Stimulated activated CD4-positive, alpha-beta T cell treated with anti-CD3 and anti-CD28 coated beads, TNF-alpha, amount 100 ng/mL, for 48 hours (primary cell): ENCODE results near the gene SLC35F3.

ENCODE experiments used
- DNase-seq, 3 donors: peaks; one replicate each; pipeline ENCODE4 v3.0.0-alpha.2; 2020; ENCODE audit warnings: low read depth in 3 of 3

SLC35F3 gene

DNA sequence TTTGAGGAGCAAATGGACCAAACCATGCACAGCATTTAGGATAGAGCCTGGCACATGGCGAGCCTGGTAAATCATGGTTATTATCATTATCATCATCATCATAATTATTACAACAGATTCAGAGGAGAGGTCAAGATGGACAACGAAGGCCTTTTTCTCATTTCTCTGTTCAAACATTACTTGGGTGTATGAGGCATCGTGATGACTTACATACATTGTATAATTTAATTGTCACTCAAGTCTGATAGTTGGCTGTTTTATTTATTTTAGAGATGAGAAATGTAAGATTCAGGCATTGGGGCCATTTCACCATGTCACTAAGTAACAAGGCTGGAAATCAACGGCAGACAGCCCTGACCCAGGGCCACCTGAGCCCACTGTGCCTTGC, 68.1 kb downstream of the SLC35F3 start:
- DNase-seq = no peak

DNA sequence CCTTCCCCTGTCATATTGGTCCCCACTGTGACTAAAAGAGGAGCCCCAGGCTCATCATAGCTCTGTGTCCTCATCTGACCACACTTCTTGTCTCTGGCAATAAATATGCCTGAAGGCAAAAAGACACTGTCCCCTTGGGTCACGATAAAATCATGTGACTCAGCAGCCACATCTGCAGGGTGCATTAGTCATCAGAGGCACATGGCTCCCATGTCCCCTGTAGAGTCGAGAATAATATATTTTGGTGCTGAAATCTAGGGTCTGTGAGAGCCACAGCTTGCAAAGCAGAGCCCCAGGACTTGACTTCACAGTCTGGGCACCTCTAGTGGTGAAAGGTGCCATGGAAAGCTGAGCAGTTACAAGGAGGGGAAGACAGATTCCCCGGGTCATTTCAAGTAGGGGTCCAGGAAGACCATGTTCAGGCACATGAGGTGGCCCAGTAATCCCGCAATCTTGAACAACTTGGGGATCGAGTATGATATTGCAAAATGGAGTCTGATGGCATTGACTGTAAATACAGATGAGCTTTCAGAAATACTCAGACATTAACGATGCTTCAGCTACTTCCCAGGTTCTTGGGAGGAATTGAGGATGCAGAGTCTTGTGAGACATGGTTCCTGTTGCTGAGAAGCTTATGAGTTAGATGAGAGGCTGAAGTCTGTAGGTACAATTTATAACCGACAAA, 68.6 kb downstream of the SLC35F3 start:
- DNase-seq = no peak

DNA sequence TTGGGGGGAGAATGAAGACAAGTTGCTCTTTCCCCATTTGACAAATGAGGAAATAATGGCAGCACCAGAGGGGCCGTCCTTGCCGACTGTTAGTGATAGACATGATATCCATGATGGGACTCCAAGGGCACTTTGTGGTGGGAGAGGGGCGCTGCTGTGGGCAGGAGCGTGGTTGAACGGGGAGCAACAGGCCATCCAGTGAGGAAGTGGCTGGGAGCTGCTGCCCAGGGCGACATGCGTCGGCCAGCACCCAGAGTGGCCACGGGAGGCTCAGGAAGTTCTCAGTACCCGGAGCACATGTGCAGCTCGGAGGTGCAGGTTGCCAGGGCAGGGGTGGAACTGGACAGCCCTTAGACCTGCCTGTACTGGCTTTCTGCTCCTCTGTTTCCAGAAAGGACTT, 71.0 kb downstream of the SLC35F3 start:
- no peak for DNase-seq

DNA sequence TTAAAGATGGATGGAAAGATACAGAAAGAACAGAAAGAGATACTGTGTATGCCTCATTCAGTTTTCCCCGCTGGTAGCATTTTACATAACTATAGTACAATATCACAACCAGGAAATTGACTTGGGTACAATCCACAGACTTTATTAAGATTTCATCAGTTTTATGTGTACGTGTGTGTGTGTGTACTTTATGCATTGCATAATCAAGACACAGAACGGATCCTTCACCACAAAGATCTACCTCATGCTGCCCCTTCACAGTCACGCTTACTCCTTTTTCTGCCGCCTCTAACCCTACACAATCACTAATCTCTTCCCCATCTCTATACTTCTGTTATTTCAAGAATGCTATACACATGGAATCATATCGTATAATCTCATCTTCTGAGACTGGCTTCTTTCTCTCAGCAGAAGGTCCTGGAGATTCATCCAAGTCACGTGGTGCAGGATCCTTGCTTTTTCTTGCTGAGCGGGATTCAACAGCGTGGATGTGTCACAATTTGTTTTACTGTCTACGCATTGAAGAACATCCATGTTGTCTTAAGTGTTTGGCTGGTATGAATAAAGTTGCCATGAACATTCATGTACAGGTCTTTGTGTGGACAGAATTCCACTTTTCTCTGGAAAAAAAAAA, 76.7 kb downstream of the SLC35F3 start:
- DNase-seq = no peak

DNA sequence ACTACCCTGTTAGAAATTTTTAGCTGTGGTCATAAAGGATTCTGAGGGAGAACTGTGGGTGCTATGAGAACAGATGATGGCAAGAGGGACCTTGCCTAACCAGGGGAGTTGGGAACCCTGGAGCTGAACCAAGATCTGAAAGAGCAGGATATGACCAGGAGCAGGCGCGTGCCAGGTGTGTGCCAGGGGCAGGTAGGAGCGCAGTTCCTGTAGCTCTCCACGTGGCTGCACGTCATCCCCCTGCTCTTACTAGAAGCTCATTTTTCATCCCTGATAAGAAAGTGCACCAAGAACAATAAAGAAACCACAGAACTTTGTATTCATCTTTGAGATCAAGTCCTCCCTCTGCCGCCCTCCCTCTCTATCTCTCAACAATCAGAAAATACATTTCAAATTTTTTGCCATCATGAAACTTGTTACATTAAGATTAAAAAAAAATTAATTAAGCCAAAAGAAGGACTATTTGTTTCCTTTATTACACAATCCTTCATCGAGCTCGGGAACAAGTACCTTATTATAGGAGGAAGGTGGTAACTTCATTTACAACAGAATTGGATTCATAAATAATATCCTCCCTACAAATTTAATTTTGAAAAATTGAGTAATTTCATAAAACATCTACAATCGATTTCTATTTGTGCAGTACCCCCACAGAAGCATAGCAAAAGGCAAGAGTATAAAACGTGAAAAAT, 78.5 kb downstream of the SLC35F3 start:
- DNase-seq = no peak

DNA sequence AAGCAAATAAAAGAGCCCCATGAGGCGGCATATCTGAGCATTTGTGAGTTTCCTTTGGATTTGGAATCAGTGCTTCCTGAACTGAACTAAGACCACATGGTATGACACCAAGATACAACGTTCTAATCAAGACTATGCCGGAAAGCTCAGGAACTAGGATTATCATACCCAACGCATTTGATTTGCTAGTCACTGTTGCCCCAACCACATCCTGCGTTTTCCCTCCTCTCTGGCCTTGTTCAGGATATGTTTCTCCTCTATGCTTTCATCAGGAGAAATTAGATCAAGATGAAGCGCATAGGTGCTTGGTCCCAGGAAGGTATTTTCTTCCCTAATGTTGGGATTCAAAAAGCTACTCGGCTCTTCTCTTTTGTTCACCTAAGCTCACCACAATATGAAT, 79.3 kb downstream of the SLC35F3 start:
- no peak for DNase-seq

DNA sequence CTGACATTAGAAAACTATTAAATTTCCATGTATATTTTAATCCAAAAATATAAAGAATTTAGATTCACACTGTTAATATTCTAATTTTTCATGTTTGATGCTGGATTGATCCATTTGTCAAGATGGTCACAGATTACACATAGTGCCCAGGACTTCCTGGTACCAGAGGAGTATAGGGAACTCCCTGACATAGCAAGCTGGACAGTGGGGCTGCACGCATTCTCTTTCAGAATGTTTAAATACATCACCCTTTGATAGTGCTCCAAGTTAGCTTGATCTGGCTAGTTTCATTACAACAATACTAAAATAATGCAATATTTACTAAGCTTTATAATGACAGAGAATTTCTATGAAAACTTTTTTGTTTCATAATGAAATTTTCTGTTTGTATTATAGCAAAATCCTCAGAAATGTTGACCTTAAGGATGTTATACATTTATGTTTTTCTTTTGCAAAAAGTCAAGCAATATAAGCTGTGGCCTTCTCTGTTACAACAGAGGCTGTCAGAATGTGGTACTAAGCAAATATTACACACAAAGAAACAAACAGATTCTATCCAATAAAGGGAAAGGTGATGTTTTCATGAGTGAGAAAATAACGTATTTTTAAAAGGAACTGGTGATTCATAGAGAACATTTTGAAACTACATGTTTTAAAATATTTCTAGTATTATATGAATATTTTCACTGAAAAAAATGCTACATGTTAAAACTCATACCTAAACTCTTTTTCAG, 84.7 kb downstream of the SLC35F3 start:
- DNase-seq = no peak

DNA sequence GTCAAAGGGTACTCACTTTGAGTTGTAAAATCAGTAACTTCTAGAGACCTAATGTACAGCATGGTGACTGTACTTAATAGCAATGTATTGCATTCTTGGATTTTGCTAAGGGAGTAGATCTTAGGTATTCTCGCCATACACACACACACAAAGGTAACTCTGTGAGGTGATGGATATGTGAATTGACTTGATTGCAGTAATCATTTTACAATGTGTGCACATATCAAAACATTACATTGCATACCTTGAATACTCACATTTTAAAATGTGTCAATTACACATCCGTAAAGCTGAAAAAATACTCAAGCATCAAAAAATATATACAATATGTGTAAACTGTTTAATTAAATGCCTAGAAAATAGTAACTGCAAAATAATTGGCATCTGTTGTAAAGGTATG, 86.0 kb downstream of the SLC35F3 start:
- DNase-seq = no peak

DNA sequence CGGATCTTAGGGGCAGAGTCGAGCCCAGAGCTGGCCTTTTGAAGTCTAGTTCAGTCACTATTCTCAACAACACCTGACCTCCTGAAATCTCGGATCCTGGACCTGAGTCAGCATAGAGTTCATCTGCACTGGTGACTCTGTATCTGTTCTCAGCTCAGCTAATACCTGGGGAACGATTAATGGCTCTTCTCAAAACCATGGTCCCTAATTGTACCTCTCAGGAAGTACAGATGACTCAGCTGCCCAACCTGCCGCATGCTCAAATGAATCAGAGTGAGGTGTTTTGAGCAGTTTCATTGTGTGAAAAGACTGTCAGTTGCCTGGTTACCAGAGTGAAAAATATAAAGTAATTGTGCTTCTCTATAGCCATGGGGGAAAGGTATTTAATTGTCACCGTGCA, 89.2 kb downstream of the SLC35F3 start:
- DNase-seq = no peak

DNA sequence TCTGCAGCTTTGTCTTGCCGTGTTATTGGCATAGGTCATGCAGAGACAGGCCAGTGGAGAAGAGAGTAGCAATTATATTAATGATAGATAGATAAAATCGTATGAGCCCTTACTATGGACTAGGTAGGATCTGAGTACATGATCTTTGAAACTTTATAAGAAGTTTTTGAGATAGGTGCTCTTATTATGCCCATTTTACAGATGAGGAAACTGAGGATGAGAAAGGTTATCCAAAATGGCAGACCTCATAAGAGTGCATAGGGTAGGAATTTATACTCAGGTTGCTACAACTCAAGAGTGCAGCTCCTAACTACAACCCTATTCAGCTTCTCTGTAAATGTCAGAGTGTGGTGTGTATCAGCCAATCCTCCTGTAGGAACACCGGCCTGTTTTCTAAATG, 89.6 kb downstream of the SLC35F3 start:
- DNase-seq = no peak

DNA sequence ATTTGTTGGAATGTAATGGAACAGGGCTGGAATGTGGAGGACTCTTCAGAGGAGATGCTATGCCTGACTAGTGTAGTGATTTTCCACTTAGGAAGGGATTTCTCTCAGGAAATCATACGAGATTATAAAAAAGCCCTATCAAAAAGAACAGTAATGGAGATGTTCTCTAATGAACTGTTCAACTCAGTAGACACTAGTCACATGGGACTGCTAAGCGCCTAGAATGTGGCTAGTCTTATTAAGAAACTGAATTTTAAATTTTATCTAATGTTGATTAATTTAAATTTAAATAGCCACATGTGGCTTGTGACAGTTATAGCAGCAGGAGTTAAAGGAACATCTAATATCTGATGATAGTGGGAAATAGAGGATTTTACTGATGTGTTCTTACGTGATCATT, 94.0 kb downstream of the SLC35F3 start:
- no peak for DNase-seq

DNA sequence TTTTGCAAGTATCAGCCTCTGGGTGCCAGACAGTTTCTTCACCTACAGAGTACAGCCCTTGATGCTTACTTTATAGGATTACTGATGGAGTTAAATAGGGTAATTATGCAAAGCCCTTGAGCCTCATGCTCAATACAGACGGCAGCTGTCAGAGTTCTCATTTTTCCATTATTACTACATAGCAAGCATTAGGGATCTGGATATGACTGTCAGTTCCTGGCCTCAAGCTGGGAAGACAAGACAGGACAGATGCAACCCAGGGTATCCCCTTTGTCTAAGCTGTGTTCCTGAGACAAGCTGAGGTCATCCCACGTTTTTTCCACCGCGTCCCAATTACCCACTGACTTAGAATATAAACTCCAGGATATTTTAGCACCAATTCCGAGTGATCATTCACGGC, 94.4 kb downstream of the SLC35F3 start:
- DNase-seq = no peak

DNA sequence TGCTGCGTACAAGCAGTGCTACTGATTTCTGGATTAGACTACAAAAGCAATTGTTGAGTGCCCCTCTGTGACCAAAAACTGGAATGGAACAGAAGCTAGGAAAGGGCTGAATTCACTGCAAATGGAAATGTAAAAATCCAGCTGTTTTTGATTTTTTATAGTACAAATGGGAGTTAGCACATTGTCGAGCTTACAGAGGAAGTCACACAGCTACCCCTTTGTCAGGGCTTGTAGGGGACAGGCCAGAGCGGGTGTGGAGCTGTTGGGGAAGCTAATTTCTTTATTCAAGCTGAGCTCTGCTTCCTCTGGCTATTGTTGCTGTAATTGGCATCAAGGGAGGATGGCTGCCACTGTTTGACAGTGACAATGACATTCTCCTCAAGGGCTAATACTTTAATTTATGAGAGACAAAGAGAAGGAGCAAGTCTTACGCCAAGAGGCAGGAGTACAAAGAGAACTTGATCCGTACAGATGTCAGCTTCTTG, 96.1 kb downstream of the SLC35F3 start:
- DNase-seq = no peak

DNA sequence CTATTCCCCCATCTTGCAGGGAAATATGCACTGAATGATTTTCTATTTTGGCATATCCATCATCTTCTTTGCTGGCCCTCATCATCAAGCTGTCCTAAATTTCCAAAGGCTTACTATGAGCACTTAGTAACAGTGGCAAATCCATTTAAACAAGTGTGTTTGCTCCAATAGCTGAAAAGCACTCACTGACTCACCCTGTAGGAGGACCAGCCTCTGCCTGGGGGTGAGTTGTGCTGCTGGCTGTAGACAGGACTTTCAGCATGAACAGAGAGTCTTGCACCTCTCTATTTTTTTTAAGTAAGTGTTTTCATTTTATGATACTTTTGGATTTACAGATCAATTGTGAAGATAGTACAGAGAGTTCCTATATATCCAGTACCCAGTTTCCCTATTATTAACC, 97.3 kb downstream of the SLC35F3 start:
- DNase-seq = no peak

DNA sequence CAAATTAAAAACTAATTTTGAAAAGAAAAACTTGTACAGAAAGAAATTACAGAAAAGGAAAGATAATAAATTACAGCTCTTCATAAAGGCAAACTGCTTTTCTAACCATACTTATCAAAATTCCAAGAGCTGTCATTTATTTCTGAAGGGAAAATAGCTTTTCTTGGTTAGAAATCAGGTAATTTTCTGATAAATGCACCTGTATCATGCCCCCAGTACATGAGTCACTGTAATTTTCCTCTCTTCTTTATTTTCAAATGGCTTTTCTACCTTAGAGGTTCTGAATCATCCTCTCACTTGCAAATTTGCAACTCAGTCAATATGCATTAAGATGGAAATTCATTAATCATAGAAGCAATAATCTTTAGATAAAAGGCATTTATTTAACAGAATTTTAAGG, 100.1 kb downstream of the SLC35F3 start:
- no peak for DNase-seq

DNA sequence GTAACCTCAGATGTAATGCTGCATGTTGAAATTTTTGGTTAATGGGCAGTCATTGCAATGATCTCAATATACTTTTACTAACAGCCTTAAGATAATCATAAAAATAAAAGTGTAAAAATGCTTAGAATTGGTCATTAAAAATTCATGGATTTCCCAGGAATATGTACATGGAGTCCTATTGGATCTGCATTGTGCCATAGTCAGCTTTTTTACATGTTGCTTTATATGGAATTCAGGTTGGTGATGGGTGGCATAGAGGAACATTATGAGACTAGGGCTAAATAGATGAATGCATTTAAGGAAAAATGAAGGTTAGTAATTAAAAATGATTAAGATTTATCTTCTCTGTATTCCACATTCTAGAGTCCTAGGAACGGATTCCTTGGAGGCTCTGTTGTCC, 103.2 kb downstream of the SLC35F3 start:
- DNase-seq = no peak

DNA sequence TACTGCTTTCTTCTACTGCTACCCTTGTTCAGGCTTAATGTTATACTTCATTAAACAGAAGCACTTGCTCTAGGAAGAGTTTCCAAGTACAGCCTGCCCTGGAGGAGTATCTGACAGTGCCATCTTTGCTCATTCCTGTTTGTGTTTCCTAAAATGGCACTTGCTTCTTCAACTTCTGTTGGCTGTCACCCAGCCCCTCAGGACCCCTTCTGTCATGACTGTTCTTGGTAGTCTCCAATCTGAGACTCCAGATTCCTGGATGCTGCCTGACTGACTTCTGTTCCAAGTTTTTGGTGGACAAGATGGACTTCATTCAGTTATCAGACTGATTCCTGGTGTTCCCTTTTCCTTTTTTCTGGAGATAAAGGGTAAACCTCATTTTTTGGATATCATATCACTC, 104.1 kb downstream of the SLC35F3 start:
- DNase-seq = no peak

DNA sequence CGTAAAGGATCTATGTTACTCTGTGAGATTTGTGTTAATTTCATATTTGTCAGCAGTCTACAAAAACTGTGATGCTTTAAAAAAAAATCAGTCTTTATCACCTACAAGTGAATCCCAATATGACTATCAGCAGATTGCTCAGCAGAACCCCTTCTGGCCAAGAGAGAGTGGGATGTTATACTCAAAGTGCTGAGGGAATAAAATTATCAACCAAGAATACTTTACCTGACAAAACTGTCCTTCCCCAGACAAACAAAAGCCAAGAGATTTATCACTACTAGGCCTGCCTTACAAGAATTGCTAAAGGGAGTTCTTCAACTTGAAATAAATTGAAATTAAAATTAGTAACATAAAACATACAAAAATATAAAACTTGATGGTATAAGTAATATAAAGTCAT, 105.2 kb downstream of the SLC35F3 start:
- DNase-seq = no peak

DNA sequence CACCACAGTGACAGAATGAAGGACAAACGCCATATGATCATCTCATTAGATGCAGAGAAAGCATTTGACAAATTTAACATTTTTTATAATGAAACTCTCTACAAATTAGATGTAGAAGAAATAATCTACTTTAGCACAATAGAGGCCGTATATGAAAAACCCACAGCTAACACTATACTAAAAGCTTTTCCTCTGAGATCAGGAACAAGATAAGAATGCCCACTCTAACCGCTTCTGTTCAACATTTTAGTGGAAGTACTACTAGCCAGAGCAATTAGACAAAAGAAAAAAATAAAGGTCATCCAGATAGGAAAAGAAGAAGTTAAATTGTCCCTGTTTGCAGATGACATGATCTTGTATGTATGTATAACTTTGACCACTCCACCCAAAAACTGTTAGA, 109.7 kb downstream of the SLC35F3 start:
- DNase-seq = no peak

DNA sequence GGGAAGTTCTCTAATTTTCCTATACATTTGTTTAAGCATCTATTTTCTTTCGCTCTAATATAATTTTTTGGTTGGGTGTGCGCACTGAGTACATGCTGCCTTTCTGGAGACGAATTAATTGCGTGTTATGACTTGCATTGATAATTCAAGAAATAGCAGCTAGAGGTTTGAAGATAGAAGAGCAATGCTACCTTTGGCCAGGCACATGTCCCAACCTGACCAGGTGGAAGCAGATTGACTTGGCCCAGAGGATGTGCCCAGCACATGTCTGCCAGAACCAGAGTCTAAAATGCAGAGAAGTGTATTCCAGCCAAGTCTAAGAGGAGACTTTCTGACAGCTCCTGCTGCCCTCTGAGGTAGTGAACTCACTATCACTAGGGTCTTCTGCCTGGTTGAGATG, 114.3 kb downstream of the SLC35F3 start:
- DNase-seq = no peak

DNA sequence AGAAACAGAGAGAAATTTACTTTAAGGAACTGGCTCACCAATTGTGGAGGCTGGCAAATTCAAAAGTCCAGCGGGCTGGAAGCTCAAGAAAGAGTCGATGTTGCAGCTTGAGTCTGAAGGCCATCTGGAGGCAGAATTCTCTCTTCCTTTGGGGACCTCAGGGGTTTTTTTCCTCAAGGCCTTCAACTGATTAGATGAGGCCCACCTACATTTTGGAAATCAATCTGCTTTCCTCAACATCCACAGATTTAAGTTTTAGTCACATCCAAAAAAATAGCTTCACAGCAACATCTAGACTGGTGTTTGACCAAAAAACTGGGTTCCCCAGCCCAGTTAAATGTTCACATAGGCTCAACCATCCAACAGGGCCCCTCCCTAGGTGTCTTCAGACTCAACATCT, 114.9 kb downstream of the SLC35F3 start:
- no peak for DNase-seq

DNA sequence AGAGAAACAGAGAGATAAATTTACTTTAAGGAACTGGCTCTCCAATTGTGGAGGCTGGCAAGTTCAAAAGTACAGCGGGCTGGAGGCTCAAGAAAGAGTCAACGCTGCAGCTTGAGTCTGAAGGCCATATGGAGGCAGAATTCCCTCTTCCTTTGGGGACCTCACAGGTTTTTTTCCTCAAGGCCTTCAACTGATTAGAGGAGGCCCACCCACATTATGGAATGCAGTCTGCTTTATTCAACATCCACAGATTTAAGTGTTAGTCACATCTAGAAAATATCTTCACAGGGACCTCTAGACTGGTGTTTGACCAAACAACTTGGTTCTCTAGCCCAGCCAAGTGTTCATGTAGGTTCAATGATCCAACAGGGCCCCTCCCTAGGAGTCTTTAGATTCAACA, 117.8 kb downstream of the SLC35F3 start:
- DNase-seq = no peak

DNA sequence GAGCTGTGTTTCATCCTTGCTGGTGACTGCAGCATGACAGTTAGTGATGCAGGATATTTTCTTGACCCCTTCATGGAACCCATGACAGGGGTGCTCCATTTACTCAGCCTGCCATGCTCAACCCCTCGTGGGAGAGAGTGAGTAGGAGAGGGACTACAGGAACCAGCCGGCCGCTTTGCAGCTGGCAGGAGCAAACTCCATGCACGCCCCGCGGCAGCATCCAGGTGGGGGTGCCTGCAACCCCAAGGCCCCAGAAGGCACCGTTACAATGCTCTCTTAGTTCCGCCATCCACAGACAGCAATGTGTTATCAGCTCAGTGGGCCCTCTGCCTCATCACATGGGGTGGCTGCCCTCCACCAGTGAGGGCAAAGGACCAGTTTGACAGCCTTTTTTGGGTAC, 135.1 kb downstream of the SLC35F3 start:
- DNase-seq = no peak
